C4-2B (cell line): ENCODE data around the gene LENG9.
"Not testable (repeated sequence)": the region's sequence is repeated elsewhere in the genome, so short reads cannot be mapped to it uniquely, and the experiment has no call there.

Experiments used
- H3K27ac ChIP-seq: fragments of 450-650 bp; 2 replicates; pipeline ENCODE4 v1.5.1; 2017
- ZFX ChIP-seq: fragments of 450-650 bp; IDR thresholded peaks from 2 replicates; pipeline ENCODE4 v1.6.1; 2017
- TF ChIP-seq, protein P1 (sequence below): fragments of 450-650 bp; conservative IDR thresholded peaks from 2 replicates; pipeline ENCODE4 v1.5.1; 2017; ENCODE audit warnings: mild to moderate bottlenecking

The LENG9 gene

DNA sequence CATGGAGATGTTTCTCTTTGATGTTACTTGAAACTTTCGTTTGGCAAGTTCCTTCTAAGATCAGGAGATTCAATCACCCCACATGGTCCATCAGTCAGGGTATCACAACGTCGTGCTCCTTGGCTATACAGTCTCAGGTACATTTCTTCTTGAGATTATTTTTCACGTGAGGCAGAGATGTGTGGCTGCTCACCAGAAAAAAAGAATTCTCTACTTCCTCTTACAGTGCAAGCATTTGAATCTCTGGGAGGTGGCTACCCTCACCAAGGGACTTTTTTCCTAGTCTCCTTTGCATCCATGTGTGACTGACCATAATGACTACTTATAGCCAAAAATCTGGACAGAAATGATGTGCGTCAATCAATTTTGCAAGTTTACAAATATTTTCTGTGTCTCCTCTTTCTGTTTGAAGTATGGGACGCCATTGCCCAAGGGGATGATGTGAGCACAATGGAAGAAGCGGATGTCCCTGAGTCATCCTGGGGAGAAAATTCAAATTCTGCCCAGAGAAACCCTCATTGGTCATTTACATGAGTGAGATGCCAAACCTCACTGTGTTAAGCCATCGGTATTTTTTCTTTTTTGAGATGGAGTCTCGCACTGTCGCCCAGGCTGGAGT lies 30.5 kb upstream of the LENG9 start:
- H3K27ac ChIP-seq: no peak overlapping the region
- no peak for TF ChIP-seq ZFX
- TF ChIP-seq, protein P1, sequence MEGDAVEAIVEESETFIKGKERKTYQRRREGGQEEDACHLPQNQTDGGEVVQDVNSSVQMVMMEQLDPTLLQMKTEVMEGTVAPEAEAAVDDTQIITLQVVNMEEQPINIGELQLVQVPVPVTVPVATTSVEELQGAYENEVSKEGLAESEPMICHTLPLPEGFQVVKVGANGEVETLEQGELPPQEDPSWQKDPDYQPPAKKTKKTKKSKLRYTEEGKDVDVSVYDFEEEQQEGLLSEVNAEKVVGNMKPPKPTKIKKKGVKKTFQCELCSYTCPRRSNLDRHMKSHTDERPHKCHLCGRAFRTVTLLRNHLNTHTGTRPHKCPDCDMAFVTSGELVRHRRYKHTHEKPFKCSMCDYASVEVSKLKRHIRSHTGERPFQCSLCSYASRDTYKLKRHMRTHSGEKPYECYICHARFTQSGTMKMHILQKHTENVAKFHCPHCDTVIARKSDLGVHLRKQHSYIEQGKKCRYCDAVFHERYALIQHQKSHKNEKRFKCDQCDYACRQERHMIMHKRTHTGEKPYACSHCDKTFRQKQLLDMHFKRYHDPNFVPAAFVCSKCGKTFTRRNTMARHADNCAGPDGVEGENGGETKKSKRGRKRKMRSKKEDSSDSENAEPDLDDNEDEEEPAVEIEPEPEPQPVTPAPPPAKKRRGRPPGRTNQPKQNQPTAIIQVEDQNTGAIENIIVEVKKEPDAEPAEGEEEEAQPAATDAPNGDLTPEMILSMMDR: no peak

GRCh38 chr19:54493056-54493455 lies 29.5 kb upstream of the LENG9 start:
- H3K27ac ChIP-seq: not testable (repeated sequence)

DNA sequence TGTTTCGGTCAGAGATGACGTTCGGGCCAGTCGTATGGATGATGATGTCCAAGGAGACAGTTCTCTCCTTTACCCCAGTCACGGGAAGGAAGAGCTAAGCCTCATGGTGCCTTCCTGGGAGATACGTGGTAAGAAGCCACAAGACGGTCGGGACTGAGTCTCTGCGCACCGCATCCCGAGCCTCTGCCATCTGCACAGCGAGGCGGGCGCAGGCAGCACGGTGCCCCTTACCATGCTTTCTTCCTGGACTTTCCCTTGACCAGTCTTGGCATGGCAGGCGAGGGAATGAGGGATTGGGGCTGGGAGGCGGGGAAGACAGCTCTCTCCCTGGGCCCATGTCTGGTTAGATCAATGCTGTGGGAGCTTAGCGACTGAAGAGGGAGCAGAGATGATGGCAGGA lies 29.0 kb upstream of the LENG9 start:
- no peak overlapping the region for H3K27ac ChIP-seq
- TF ChIP-seq ZFX: no peak
- TF ChIP-seq, protein P1: no peak

GRCh38 chr19:54489766-54490165 lies 26.2 kb upstream of the LENG9 start:
- TF ChIP-seq, protein P1: no peak
- TF ChIP-seq ZFX: no peak
- no peak overlapping the region for H3K27ac ChIP-seq

GRCh38 chr19:54489341-54489740 lies 25.8 kb upstream of the LENG9 start:
- TF ChIP-seq, protein P1: no peak
- no peak for TF ChIP-seq ZFX
- H3K27ac ChIP-seq: no peak overlapping the region

- TF ChIP-seq ZFX: no peak
- TF ChIP-seq, protein P1: no peak
- H3K27ac ChIP-seq: no peak overlapping the region
These were observed 22.3 kb upstream of the LENG9 start for GRCh38 chr19:54485851-54486250.

- H3K27ac ChIP-seq: no peak overlapping the region
- no peak for TF ChIP-seq ZFX
- TF ChIP-seq, protein P1: no peak
These were observed 20.9 kb upstream of the LENG9 start for GRCh38 chr19:54484451-54484850.

DNA sequence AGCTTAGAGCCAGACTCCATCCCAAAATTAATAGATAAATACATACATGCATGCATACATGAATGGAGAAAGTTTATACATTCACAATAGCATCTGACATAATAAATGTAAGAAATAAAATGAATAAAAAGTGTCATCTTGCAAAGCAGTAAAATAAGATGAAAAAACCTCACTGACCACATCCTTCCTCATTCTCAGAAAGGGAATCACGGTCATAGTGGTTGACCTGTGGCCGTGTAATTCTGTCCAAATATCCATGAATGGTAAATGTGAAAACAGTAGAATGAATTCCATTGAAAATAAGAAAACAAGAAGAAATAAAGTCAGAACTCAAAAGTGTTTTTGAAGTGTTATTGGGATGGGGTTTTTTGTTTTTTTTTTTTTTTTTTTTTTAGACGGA lies 19.3 kb upstream of the LENG9 start:
- no peak overlapping the region for H3K27ac ChIP-seq

More for the DNA sequence above, 19.3 kb upstream of the LENG9 start:
- TF ChIP-seq, protein P1: no peak
- TF ChIP-seq ZFX: no peak
